Keratinocyte (primary cell): ENCODE results near the gene TMEM100. TPM values are rescaled to one million over a fixed set of nuclear protein-coding genes. Genes with fewer than 3 reads are reported as not detected.
A peak's percentile ranks its signal among the peaks of the same experiment; 100 is the strongest.

Experiments used
- DNase-seq: peaks from one replicate; pipeline ENCODE4 v3.0.0-alpha.2; 2011; ENCODE audit warnings: low read depth, missing footprints, low spot score
- FAIRE-seq: peaks from 2 replicates; lab custom pipeline; 2011; peaks lifted over from hg19 to GRCh38; lab: Jason Lieb, UNC
- H2AFZ ChIP-seq: 2 replicates; pipeline ENCODE4 v1.6.0; 2012; ENCODE audit warnings: low read length, control low read depth, inconsistent platforms; ENCODE audit not compliant: control insufficient read depth
- H3K27ac ChIP-seq: 2 replicates; pipeline ENCODE4 v1.5.1; 2011; ENCODE audit warnings: low read length; ENCODE audit not compliant: control insufficient read depth, insufficient read depth
- H3K27me3 ChIP-seq: 3 replicates; pipeline ENCODE4 v1.6.0; 2011; ENCODE audit warnings: low read length; ENCODE audit not compliant: control insufficient read depth, insufficient read depth; ENCODE audit errors: extremely low read depth
- H3K36me3 ChIP-seq, 2 experiments: 2 replicates in 1 of 2; 3 replicates in 1 of 2; pipeline ENCODE4 v1.5.1; 2011; ENCODE audit warnings: low read length in 2 of 2, mild to moderate bottlenecking in 1 of 2; ENCODE audit not compliant: control insufficient read depth in 2 of 2, insufficient read depth in 2 of 2; ENCODE audit errors: extremely low read depth in 1 of 2
- H3K4me1 ChIP-seq: 3 replicates; pipeline ENCODE4 v1.5.1; 2011; ENCODE audit warnings: low read length; ENCODE audit not compliant: control insufficient read depth, insufficient read depth; ENCODE audit errors: extremely low read depth
- H3K4me2 ChIP-seq: 3 replicates; pipeline ENCODE4 v1.6.0; 2011; ENCODE audit warnings: low read depth, low read length; ENCODE audit not compliant: control insufficient read depth, insufficient read depth; ENCODE audit errors: extremely low read depth
- H3K4me3 ChIP-seq, 3 experiments: fragments of 200-600 bp in 1 of 3; sonication (generic) in 1 of 3; 2 replicates in 2 of 3; 3 replicates in 1 of 3; pipeline ENCODE4 v1.5.1; 2011 to 2016; ENCODE audit warnings: low read length in 3 of 3, mild to moderate bottlenecking in 3 of 3, control low read depth in 2 of 3, inconsistent platforms in 1 of 3, low read depth in 1 of 3, mixed read lengths in 1 of 3, mixed run types in 1 of 3, moderate library complexity in 1 of 3; ENCODE audit not compliant: control insufficient read depth in 2 of 3, insufficient read depth in 2 of 3; ENCODE audit errors: extremely low read depth in 1 of 3
- H3K79me2 ChIP-seq: 2 replicates; pipeline ENCODE4 v1.6.0; 2012; ENCODE audit warnings: low read length; ENCODE audit not compliant: control insufficient read depth, insufficient read depth
- H3K9ac ChIP-seq: 3 replicates; pipeline ENCODE4 v1.6.0; 2011; ENCODE audit warnings: low read length; ENCODE audit not compliant: control insufficient read depth, insufficient read depth; ENCODE audit errors: extremely low read depth
- H3K9me1 ChIP-seq: 3 replicates; pipeline ENCODE4 v1.6.0; 2011; ENCODE audit warnings: low read length; ENCODE audit not compliant: control insufficient read depth, insufficient read depth; ENCODE audit errors: extremely low read depth
- H3K9me3 ChIP-seq: 2 replicates; pipeline ENCODE4 v1.5.1; 2012; ENCODE audit warnings: low read depth, low read length; ENCODE audit not compliant: control insufficient read depth
- H4K20me1 ChIP-seq: 3 replicates; pipeline ENCODE4 v1.6.0; 2011; ENCODE audit warnings: low read length; ENCODE audit not compliant: control insufficient read depth, insufficient read depth; ENCODE audit errors: extremely low read depth
- CTCF ChIP-seq, 3 experiments: IDR thresholded peaks in 1 of 3; conservative IDR thresholded peaks in 1 of 3; optimal IDR thresholded peaks in 1 of 3; 2 replicates in 2 of 3; 3 replicates in 1 of 3; pipeline versions ENCODE3 to v1.5.1; 2011; ENCODE audit warnings: low read length in 3 of 3, mild to moderate bottlenecking in 3 of 3, moderate library complexity in 2 of 3, control low read depth in 1 of 3, inconsistent platforms in 1 of 3; ENCODE audit not compliant: insufficient read depth in 2 of 3; ENCODE audit errors: extremely low read depth in 1 of 3
- EZH2 ChIP-seq: IDR thresholded peaks from one replicate; pipeline ENCODE4 v1.6.1; 2012; ENCODE audit warnings: inconsistent platforms, mild to moderate bottlenecking, low read length, moderate library complexity
- dilution Hi-C: fragments of 300-500 bp; cut with MboI; formaldehyde crosslinking; loops from one replicate; pipeline ENCODE4 v1.7.0; 2020; ENCODE audit warnings: low sequenced_read_pairs; ENCODE audit not compliant: extremely low pct_ligation_motif_present
- polyA plus RNA-seq, 5 experiments: library from polyadenylated mRNA; depleted of rRNA in 3 of 5; stranded (reverse) in 3 of 5; stranded (forward) in 1 of 5; unstranded in 1 of 5; fragments of >200 nt; gene quantifications; 1 replicate in 1 of 5; 2 replicates in 3 of 5; 3 replicates in 1 of 5; pipeline versions ENCODE4 v1.2.1 to v1.2.3, GENCODE V29; 2011 to 2012; ENCODE audit warnings: missing spikeins in 2 of 5, low read depth in 1 of 5, low replicate concordance in 1 of 5

The TMEM100 gene
- polyA plus RNA-seq, 1 donor (not counting 4 experiments of a cell fraction or from before 2014, with no cell fraction given) = 0.18 TPM

DNA sequence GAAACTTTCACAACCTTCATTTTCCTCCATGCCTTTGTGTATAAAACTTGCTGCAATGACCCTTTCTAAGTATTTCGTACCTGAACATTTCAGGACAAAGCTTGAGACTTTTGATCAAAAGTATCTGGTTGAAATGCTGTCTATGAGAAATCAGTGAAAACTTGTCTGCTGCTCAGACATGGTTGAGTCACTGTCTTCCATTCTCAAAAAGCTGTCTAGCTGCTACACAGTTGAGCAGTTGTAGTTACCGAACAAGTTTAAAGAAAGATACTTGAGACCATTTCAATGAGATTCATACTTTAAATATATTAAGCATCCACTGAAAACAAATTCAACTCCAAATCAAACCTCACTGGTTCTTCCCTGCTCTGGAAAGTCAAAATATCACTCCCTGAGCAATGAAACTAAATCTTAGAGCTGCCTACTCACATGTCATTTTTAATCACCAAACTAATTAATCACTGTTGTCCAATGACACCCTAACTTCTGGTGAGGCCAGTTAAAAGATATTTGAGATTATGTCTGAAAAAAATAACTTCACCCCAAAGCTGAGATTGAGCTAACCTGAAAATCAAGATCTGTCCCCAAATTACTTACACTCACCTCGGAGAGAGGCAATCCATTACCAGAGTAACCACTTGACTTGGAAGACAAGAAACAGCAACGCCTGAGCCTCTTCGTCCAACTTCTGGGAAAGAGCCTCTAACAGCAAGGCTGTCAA, 488 bp downstream of the TMEM100 start:
- TF ChIP-seq CTCF (optimal IDR thresholded peaks at IDR 0.05 in 1 of 3, IDR thresholded peaks at IDR 0.05 in 1 of 3, conservative IDR thresholded peaks at IDR 0.05 in 1 of 3; ENCODE audit: extremely low read depth in 1 of 3, insufficient read depth in 2 of 3, low read length in 3 of 3) = no peak
- TF ChIP-seq EZH2 = no peak
- Histone ChIP-seq H3K9me3 (no peaks in the 10 kb centered on the region), H3K4me2 (peak overlapping the region; percentile 71), H3K4me1 (peaks cover 22% of the 10 kb centered on the region), H3K27me3 (no peaks in the 10 kb centered on the region), H3K9me1 (no peaks in the 10 kb centered on the region), H3K36me3 (no peaks in the 10 kb centered on the region), H2AFZ (peak overlapping the region; percentile 48), H3K4me3 (peak overlapping the region in 1 of 3 experiments; percentile 26), H3K27ac (no peak overlapping the region), H4K20me1 (no peaks in the 10 kb centered on the region), H3K79me2 (no peaks in the 10 kb centered on the region), H3K9ac (no peak overlapping the region)
- FAIRE-seq (peak; percentile 5), DNase-seq (no peak)
- dilution Hi-C loops = no loop called here

- DNase-seq (no peak), FAIRE-seq (no peak)
- Histone ChIP-seq H3K27me3 (no peaks in the 10 kb centered on the region), H3K9me3 (no peaks in the 10 kb centered on the region), H2AFZ (no peak overlapping the region), H3K4me2 (no peak overlapping the region), H3K4me1 (peaks cover 12% of the 10 kb centered on the region), H3K4me3 (no peak overlapping the region), H3K9ac (no peak overlapping the region), H4K20me1 (no peaks in the 10 kb centered on the region), H3K27ac (no peak overlapping the region), H3K36me3 (no peaks in the 10 kb centered on the region), H3K79me2 (no peaks in the 10 kb centered on the region), H3K9me1 (no peaks in the 10 kb centered on the region)
- TF ChIP-seq EZH2 (no peak), CTCF (optimal IDR thresholded peaks at IDR 0.05 in 1 of 3, IDR thresholded peaks at IDR 0.05 in 1 of 3, conservative IDR thresholded peaks at IDR 0.05 in 1 of 3; ENCODE audit: extremely low read depth in 1 of 3, insufficient read depth in 2 of 3, low read length in 3 of 3) (no peak)
- dilution Hi-C loops = no loop called here
Measured at GRCh38 chr17:55720919-55721836, 1.5 kb downstream of the TMEM100 start.
